ENCODE measurements around the gene CELSR1.

DNA sequence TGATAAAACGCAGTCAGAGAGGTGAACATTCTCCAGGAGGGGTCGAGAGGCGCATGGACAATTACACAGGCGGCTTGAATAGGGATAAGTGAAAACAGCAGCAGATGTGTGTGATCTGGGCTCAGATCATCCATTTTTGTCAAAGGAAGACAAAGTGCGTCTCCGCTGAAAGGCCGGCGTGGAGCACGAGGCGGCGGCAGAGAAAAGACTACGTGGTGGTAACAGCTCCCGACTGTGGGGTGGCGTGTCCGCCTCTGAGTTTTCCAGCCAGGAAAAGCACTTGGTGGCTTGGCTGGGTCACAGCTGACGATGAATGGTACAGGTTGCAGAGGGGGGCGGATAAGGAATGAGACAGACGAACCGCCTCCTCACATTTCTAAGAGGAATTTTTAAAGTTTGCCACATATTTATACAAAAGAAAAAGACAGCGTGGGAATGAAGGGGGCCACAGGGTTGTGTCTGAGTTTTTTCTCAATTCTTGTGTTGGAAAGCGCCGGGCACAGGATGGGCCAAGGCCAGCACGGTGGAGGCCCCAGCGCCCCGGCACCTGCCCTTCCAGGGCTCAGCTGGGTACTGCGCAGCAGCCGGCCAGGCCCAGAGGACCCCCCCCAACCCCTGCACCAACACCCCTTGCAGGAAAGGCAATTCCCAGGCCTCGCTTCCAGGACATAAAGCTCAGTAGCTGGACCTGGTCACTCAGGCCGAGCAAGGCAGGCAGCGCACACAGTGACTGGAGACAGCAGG lies 121.5 kb downstream of the CELSR1 start:
- TF ChIP-seq STAG1 (CRISPR knock-in tag; IDR thresholded peaks at IDR 0.05), result no peak
- TF ChIP-seq ZNF570 (CRISPR knock-in tag; IDR thresholded peaks at IDR 0.05; ENCODE audit: borderline replicate concordance), result no peak
- no peak for TF ChIP-seq HNRNPL (IDR thresholded peaks at IDR 0.05; ENCODE audit: low read depth, low read length)
- TF ChIP-seq NCOA2 (CRISPR knock-in tag; IDR thresholded peaks at IDR 0.05), result no peak
- TF ChIP-seq ELF1 (CRISPR knock-in tag; IDR thresholded peaks at IDR 0.05), result no peak
